ENCODE results near the gene RSPH1. TPM values are rescaled to one million over a fixed set of nuclear protein-coding genes. Genes with fewer than 3 reads are reported as not detected.

The RSPH1 gene
- total and polyA plus RNA-seq, 8 donors: 0.37 to 8.9 (median 1.8) TPM; not detected in 1

DNA sequence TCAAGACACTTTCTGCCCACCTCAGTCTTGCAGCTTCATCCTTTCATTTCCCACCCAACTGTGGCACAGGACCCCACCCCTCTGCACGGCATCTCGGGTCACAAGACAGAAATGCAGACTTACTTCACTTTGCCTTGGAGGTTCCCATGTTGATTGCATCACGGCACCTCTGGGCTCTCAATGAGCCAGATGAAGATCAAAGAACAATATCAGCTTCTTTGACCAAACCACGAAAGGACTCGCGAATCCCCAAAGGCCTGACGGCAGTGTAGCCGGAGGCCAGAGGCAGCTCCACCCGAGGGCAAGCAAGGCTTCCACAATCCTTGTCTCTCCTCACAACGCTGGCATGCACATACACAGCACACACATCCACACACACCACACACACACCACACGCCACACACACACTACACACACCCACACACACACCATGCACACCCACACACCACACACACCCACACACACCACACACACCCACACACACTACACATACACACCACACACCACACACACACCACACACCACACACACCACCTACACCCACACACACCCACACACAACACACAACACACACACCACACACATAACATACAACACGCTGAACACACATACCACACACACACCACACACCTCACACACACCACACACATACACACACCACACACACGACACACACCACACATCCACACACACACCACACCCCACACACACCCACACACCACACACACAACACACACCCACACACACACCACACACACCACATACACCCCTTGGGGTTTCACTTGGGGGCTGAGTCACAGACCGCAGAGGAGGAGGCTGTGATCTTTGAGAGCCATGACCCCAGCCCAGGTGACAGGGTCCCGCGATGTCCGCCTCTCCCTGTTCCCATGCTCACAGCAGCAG, 56.5 kb downstream of the RSPH1 start:
- DNase-seq: no peak
- Histone ChIP-seq H3K4me3 (no peak overlapping the region), H3K27ac (no peak overlapping the region), H3K27me3 (peaks cover 0 to 31% (median 0%) of the 10 kb centered on the region in 3 donors), H3K4me1 (no peaks in the 10 kb centered on the region), H3K9me3 (peaks cover 0 to 7% (median 0%) of the 10 kb centered on the region in 4 donors), H3K36me3 (no peaks in the 10 kb centered on the region)
- intact Hi-C loops (cut with DNase I; ENCODE audit: low total_unique reads): loop anchor here (10.0 kb wide), 3 partner anchors 95 to 285 kb away; no protein-coding TSS in a partner anchor
- WGBS, 5 donors: 71 to 82% (median 75%) methylated on average over 17 of the region's 17 CpGs
- TF ChIP-seq, protein P1, sequence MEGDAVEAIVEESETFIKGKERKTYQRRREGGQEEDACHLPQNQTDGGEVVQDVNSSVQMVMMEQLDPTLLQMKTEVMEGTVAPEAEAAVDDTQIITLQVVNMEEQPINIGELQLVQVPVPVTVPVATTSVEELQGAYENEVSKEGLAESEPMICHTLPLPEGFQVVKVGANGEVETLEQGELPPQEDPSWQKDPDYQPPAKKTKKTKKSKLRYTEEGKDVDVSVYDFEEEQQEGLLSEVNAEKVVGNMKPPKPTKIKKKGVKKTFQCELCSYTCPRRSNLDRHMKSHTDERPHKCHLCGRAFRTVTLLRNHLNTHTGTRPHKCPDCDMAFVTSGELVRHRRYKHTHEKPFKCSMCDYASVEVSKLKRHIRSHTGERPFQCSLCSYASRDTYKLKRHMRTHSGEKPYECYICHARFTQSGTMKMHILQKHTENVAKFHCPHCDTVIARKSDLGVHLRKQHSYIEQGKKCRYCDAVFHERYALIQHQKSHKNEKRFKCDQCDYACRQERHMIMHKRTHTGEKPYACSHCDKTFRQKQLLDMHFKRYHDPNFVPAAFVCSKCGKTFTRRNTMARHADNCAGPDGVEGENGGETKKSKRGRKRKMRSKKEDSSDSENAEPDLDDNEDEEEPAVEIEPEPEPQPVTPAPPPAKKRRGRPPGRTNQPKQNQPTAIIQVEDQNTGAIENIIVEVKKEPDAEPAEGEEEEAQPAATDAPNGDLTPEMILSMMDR (IDR thresholded peaks at IDR 0.05): no peak
- TF ChIP-seq POLR2A (IDR thresholded peaks at IDR 0.05): no peak
- no peak for TF ChIP-seq EP300 (IDR thresholded peaks at IDR 0.05)
- no peak for TF ChIP-seq POLR2AphosphoS5 (IDR thresholded peaks at IDR 0.05)

DNA sequence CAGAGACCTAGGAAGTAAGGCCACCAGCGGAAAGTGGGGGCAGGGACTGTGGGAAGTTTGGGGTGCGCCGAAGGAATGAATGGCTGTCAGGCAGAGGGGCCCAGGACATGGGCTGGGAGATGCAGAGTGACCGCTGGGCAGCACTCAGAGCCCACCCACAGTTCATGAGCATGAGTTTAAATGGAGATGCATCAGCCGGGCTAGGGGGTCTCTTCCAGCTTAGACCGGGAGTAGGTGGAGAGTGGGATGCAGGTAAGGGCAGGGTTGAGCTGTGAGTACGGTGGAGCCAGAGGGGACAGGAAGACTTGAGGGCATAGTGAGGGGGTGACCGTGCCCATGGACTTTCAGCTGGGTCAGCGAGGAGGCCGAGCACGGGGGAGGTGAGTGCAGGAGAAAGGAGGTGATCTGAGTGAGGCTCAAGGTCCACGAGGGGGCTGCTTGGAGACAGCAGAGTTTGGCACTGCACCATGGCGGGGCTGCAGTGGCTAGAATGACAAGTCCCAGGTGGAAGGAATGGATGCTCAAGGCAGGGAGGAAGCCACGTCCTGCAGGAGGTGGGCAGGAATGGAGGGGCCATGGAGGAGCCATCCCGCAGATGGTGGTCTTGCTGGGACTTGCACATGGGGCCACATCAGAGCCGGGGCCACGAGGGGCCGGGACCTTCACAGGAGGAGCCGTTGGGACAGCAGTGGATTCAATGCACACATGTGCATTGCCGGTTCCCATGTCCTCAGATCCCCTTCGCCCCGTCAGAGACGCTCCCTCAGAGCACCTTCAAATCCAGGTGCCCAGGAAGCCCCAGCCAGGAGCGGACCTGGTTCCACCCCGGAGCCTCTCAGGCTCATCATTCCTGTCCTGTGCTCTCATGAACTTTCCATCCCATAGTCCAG, 57.5 kb downstream of the RSPH1 start:
- no peak overlapping the region for H3K4me3 ChIP-seq
- TF ChIP-seq POLR2AphosphoS5 (IDR thresholded peaks at IDR 0.05) (no peak), POLR2A (IDR thresholded peaks at IDR 0.05) (no peak), EP300 (IDR thresholded peaks at IDR 0.05) (no peak)
- TF ChIP-seq, protein P1 (IDR thresholded peaks at IDR 0.05): no peak
- intact Hi-C loops (cut with DNase I; ENCODE audit: low total_unique reads): no loop called here
- H3K9me3 ChIP-seq: peaks cover 0 to 9% (median under 1%) of the 10 kb centered on the region in 4 donors
- H3K27me3 ChIP-seq: peaks cover 0 to 23% (median 0%) of the 10 kb centered on the region in 3 donors
- WGBS, 5 donors: 82 to 91% (median 87%) methylated on average over 22 to 25 of the region's 25 CpGs
- H3K4me1 ChIP-seq: no peaks in the 10 kb centered on the region
- no peak for DNase-seq
- no peaks in the 10 kb centered on the region for H3K36me3 ChIP-seq
- no peak overlapping the region for H3K27ac ChIP-seq

DNA sequence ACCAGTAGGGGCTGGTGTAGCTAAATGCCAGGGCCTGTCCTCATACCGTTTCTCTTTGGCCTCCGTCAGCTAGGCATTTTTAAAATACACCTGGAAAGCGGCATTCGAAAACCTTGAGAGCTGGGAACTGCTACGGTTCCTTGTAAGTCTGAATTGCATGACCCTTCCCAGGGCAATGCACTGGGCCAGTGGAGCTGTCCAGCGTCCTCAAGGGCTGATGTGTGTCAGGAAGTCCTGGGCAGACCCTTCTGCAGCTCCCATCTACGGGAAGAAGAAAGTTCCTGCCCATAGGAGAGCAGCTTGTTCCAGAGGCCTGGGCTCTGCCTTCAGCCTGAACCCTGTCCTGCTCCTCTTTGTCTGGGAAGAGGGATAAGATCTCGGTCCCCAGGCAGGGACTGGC, 58.2 kb downstream of the RSPH1 start:
- no peaks in the 10 kb centered on the region for H3K36me3 ChIP-seq
- peak in 1 of 2 donors; percentile 73 for DNase-seq
- H3K4me1 ChIP-seq: no peaks in the 10 kb centered on the region
- TF ChIP-seq EP300 (IDR thresholded peaks at IDR 0.05) (no peak), POLR2AphosphoS5 (IDR thresholded peaks at IDR 0.05) (no peak), POLR2A (IDR thresholded peaks at IDR 0.05) (no peak)
- TF ChIP-seq, protein P1 (IDR thresholded peaks at IDR 0.05): no peak
- intact Hi-C loops (cut with DNase I; ENCODE audit: low total_unique reads): no loop called here
- H3K27ac ChIP-seq: no peak overlapping the region
- H3K4me3 ChIP-seq: no peak overlapping the region
- peaks cover 0 to 23% (median 0%) of the 10 kb centered on the region in 3 donors for H3K27me3 ChIP-seq
- peaks cover 0 to 16% (median 5%) of the 10 kb centered on the region in 4 donors for H3K9me3 ChIP-seq
- 48 to 55% (median 51%) methylated on average over 8 of the region's 8 CpGs for WGBS, 5 donors

DNA sequence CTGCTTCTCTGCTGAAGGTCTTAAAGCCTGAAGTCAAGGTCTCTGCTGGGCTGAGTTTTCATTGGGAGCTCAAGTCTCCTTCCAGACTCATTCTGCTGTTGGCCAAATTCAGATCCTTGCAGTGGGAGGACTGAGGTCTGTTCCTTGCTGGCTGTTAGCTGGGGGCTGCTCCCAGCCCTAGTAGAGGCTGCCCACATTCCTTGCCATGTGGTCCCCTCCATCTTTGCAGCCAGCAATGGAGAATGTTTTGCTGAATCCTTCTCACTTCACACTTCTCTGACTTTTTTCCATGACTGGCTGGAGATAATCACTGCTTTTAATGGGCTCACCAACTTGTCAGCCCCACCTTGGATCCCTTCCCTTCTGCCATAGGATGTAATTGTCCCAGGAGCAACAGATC, 59.1 kb downstream of the RSPH1 start:
- DNase-seq: no peak
- intact Hi-C loops (cut with DNase I; ENCODE audit: low total_unique reads): no loop called here
- peaks cover 0 to 23% (median 0%) of the 10 kb centered on the region in 3 donors for H3K27me3 ChIP-seq
- H3K27ac ChIP-seq: no peak overlapping the region
- TF ChIP-seq POLR2AphosphoS5 (IDR thresholded peaks at IDR 0.05) (no peak), POLR2A (IDR thresholded peaks at IDR 0.05) (no peak), EP300 (IDR thresholded peaks at IDR 0.05) (no peak)
- TF ChIP-seq, protein P1 (IDR thresholded peaks at IDR 0.05): no peak
- peaks cover 0 to 24% (median 14%) of the 10 kb centered on the region in 4 donors for H3K9me3 ChIP-seq
- H3K4me1 ChIP-seq: no peaks in the 10 kb centered on the region
- no peak overlapping the region for H3K4me3 ChIP-seq
- H3K36me3 ChIP-seq: peaks cover 0 to 3% (median 0%) of the 10 kb centered on the region in 4 donors
